B cell (primary cell): ENCODE results near the gene DUSP18. TPM values are rescaled to one million over a fixed set of nuclear protein-coding genes. Genes with fewer than 3 reads are reported as not detected.

Experiments
- ATAC-seq: fragments of 200-7000 bp; cut with Tn5 transposase; one replicate; pipeline ENCODE4 v1.10.0; 2021; ENCODE audit warnings: low read depth, mild to moderate bottlenecking, moderate number of reproducible peaks, moderate library complexity
- CTCF ChIA-PET: fragments of 350-600 bp; sonication (Branson Sonifier 250); formaldehyde crosslinking; loops from one replicate; lab custom pipeline; 2021; ENCODE audit warnings: antibody characterized with exemption, inconsistent platforms; lab: Charles Lee
- POLR2A ChIA-PET: fragments of 350-600 bp; sonication (Branson Sonifier 250); formaldehyde crosslinking; loops from one replicate; lab custom pipeline; 2021; ENCODE audit warnings: antibody characterized with exemption; lab: Charles Lee
- DNase-seq: peaks from one replicate; pipeline ENCODE4 v3.0.0; 2013
- H2AFZ ChIP-seq: 2 replicates; pipeline ENCODE4 v1.6.1; 2012; ENCODE audit warnings: mild to moderate bottlenecking, low read depth, low read length; ENCODE audit not compliant: insufficient read depth, poor library complexity, severe bottlenecking
- H3K27ac ChIP-seq, 2 donors: 1 replicate in 1 of 2; 2 replicates in 1 of 2; pipeline ENCODE4 v1.5.1; 2012 to 2013; ENCODE audit warnings: low read length in 2 of 2, mild to moderate bottlenecking in 2 of 2, moderate library complexity in 1 of 2
- H3K27me3 ChIP-seq, 4 experiments: fragments of 200-600 bp in 1 of 4; sonication (generic) in 1 of 4; replicated peaks in 1 of 4; 1 replicate in 2 of 4; 2 replicates in 2 of 4; pipeline versions ENCODE4 v1.6.1 to v1.7.0; 2013 to 2016; ENCODE audit warnings: low read length in 3 of 4, mild to moderate bottlenecking in 2 of 4, mixed read lengths in 1 of 4, moderate library complexity in 1 of 4; ENCODE audit not compliant: insufficient read depth in 4 of 4, control insufficient read depth in 3 of 4; ENCODE audit errors: control extremely low read depth in 1 of 4
- H3K36me3 ChIP-seq, 2 experiments: replicated peaks in 1 of 2; 1 replicate in 1 of 2; 2 replicates in 1 of 2; pipeline versions ENCODE4 v1.6.1 to v1.7.1; 2013; ENCODE audit warnings: low read length in 1 of 2; ENCODE audit not compliant: insufficient read depth in 2 of 2, control insufficient read depth in 1 of 2; ENCODE audit errors: control extremely low read depth in 1 of 2, extremely low read depth in 1 of 2
- H3K4me1 ChIP-seq, 2 donors: fragments of 200-600 bp in 1 of 2; sonication (generic) in 1 of 2; 1 replicate in 1 of 2; 2 replicates in 1 of 2; pipeline versions ENCODE4 v1.5.1 to v1.6.1; 2013 to 2017; ENCODE audit warnings: low read length in 2 of 2; ENCODE audit not compliant: control insufficient read depth in 2 of 2, insufficient read depth in 2 of 2
- H3K4me2 ChIP-seq: replicated peaks from 2 replicates; pipeline ENCODE3; 2012; ENCODE audit warnings: mild to moderate bottlenecking, low read depth, low read length; ENCODE audit not compliant: poor library complexity, severe bottlenecking
- H3K4me3 ChIP-seq, 5 experiments: fragments of 200-600 bp in 1 of 5; sonication (generic) in 1 of 5; 1 replicate in 3 of 5; 2 replicates in 2 of 5; pipeline versions ENCODE4 v1.5.1 to v1.7.0; 2011 to 2016; ENCODE audit warnings: low read length in 4 of 5, mild to moderate bottlenecking in 4 of 5, low read depth in 2 of 5, control low read depth in 1 of 5, moderate library complexity in 1 of 5; ENCODE audit not compliant: insufficient read depth in 1 of 5; ENCODE audit errors: control extremely low read depth in 1 of 5, extremely low read depth in 1 of 5
- H3K79me2 ChIP-seq: fragments of 200-600 bp; sonication (generic); one replicate; pipeline ENCODE4 v1.6.0; 2016; ENCODE audit warnings: low read length; ENCODE audit not compliant: control insufficient read depth, insufficient read depth
- H3K9ac ChIP-seq: fragments of 200-600 bp; sonication (generic); 2 replicates; pipeline ENCODE4 v1.6.1; 2017; ENCODE audit warnings: mild to moderate bottlenecking, low read length, moderate library complexity
- H3K9me3 ChIP-seq, 3 donors: one replicate each; pipeline versions ENCODE4 v1.6.1 to v1.7.1; 2013; ENCODE audit warnings: low read length in 2 of 3; ENCODE audit not compliant: control insufficient read depth in 2 of 3, insufficient read depth in 1 of 3; ENCODE audit errors: control extremely low read depth in 1 of 3
- H4K20me1 ChIP-seq: 2 replicates; pipeline ENCODE4 v1.6.0; 2012; ENCODE audit warnings: mild to moderate bottlenecking, low read length; ENCODE audit not compliant: insufficient read depth, control insufficient read depth, poor library complexity, severe bottlenecking
- H3K27ac Mint-ChIP-seq: one replicate; pipeline ENCODE4 v1.8.0; 2021; ENCODE audit warnings: mixed read lengths
- H3K27me3 Mint-ChIP-seq: one replicate; pipeline ENCODE4 v1.8.0; 2021; ENCODE audit warnings: mixed read lengths
- H3K4me1 Mint-ChIP-seq: one replicate; pipeline ENCODE4 v1.8.0; 2021; ENCODE audit warnings: mixed read lengths
- H3K4me3 Mint-ChIP-seq: one replicate; pipeline ENCODE4 v1.8.0; 2021; ENCODE audit warnings: mixed read lengths
- H3K9me3 Mint-ChIP-seq: one replicate; pipeline ENCODE4 v1.8.0; 2022; ENCODE audit warnings: mixed read lengths; ENCODE audit not compliant: insufficient read depth
- CTCF ChIP-seq: fragments of 200-600 bp; IDR thresholded peaks from one replicate; pipeline ENCODE4 v1.8.0; 2022; ENCODE audit warnings: antibody characterized with exemption, mild to moderate bottlenecking
- EZH2 ChIP-seq: IDR thresholded peaks from 2 replicates; pipeline ENCODE4 v1.6.1; 2012; ENCODE audit warnings: borderline replicate concordance, low read depth, mild to moderate bottlenecking, moderate library complexity, low read length; ENCODE audit not compliant: insufficient read depth, poor library complexity, severe bottlenecking
- WGBS: methylation state at CpG from one replicate; pipeline ENCODE4 v1.1.5; 2013; ENCODE audit warnings: missing lambda C conversion rate; ENCODE audit not compliant: insufficient coverage; 5-methylcytosine and 5-hydroxymethylcytosine counted together
- intact Hi-C: fragments of 100-400 bp; cut with micrococcal nuclease; formaldehyde crosslinking; loops from one replicate; pipeline ENCODE4 v1.10.0; 2022
- polyA plus RNA-seq: library from polyadenylated mRNA; depleted of rRNA; stranded (reverse); fragments of >200 nt; gene quantifications from 2 replicates; pipeline ENCODE4 v1.2.3, GENCODE V29; 2012
- total RNA-seq, 2 donors: library from RNA; stranded (reverse); fragments of 120-200 nt in 1 of 2; gene quantifications; 1 replicate in 1 of 2; 2 replicates in 1 of 2; pipeline versions ENCODE4 v1.2.3 to v1.2.4, GENCODE V29; 2013 to 2022

The DUSP18 gene
- total and polyA plus RNA-seq, 2 donors (not counting 1 experiment from before 2014, with no cell fraction given), result 20.6 to 21.2 TPM

GRCh38 chr22:30617819-30618218 is 49.9 kb downstream of the DUSP18 start:
- H3K4me3 Mint-ChIP-seq, result no peak overlapping the region
- CTCF ChIA-PET, result no interaction called here
- H3K27me3 ChIP-seq, result no peaks in the 10 kb centered on the region
- no peak overlapping the region for H3K9ac ChIP-seq
- WGBS, result no CpG with 5 or more reads among the region's 6 CpGs
- no peak overlapping the region for H3K27ac Mint-ChIP-seq
- H3K4me1 Mint-ChIP-seq, result no peaks in the 10 kb centered on the region
- no peaks in the 10 kb centered on the region for H3K4me1 ChIP-seq
- intact Hi-C loops, result no loop called here
- no peak for TF ChIP-seq CTCF
- TF ChIP-seq EZH2, result no peak
- no peak for ATAC-seq
- no peak overlapping the region for H3K4me2 ChIP-seq
- no peak for DNase-seq
- H3K9me3 ChIP-seq, result no peaks in the 10 kb centered on the region
- H3K27me3 Mint-ChIP-seq, result peaks cover 19% of the 10 kb centered on the region
- H3K27ac ChIP-seq, result no peak overlapping the region
- H3K9me3 Mint-ChIP-seq, result no peaks in the 10 kb centered on the region
- H3K36me3 ChIP-seq, result no peaks in the 10 kb centered on the region
- POLR2A ChIA-PET, result no interaction called here
- H3K4me3 ChIP-seq, result no peak overlapping the region
- no peaks in the 10 kb centered on the region for H4K20me1 ChIP-seq
- no peaks in the 10 kb centered on the region for H3K79me2 ChIP-seq
- H2AFZ ChIP-seq, result no peak overlapping the region

GRCh38 chr22:30615543-30615954 is 52.1 kb downstream of the DUSP18 start:
- CTCF ChIA-PET, result no interaction called here
- H3K4me1 ChIP-seq, result no peaks in the 10 kb centered on the region

More at GRCh38 chr22:30615543-30615954, 52.1 kb downstream of the DUSP18 start:
- H3K27me3 ChIP-seq, result no peaks in the 10 kb centered on the region
- no peak overlapping the region for H3K27ac ChIP-seq
- no peaks in the 10 kb centered on the region for H3K4me1 Mint-ChIP-seq
- H3K27ac Mint-ChIP-seq, result no peak overlapping the region
- H3K9ac ChIP-seq, result no peak overlapping the region
- 92% methylated on average over 6 of the region's 7 CpGs for WGBS
- H3K27me3 Mint-ChIP-seq, result peaks cover 20% of the 10 kb centered on the region
- no peaks in the 10 kb centered on the region for H3K36me3 ChIP-seq
- H4K20me1 ChIP-seq, result no peaks in the 10 kb centered on the region
- no peaks in the 10 kb centered on the region for H3K9me3 ChIP-seq
- no peak overlapping the region for H3K4me2 ChIP-seq
- DNase-seq (no peak), ATAC-seq (no peak)
- no peak overlapping the region for H3K4me3 ChIP-seq
- H3K4me3 Mint-ChIP-seq, result no peak overlapping the region
- H3K79me2 ChIP-seq, result no peaks in the 10 kb centered on the region
- no peak for TF ChIP-seq EZH2
- TF ChIP-seq CTCF, result no peak
- intact Hi-C loops, result no loop called here
- POLR2A ChIA-PET, result no interaction called here
- H3K9me3 Mint-ChIP-seq, result no peaks in the 10 kb centered on the region
- no peak overlapping the region for H2AFZ ChIP-seq
